MM.1S (cell line): ENCODE results near the gene CIB1.

Source experiments
- CTCF ChIP-seq: fragments of 300-600 bp; sonication (generic); IDR thresholded peaks from 2 replicates; pipeline ENCODE4 v1.5.1; 2016; ENCODE audit warnings: antibody characterized with exemption, low read length, mixed read lengths
- EZH2 ChIP-seq: fragments of 300-600 bp; sonication (generic); optimal IDR thresholded peaks from 2 replicates; pipeline ENCODE3; 2017; ENCODE audit warnings: low read depth, mild to moderate bottlenecking, antibody characterized with exemption, low read length, mixed read lengths
- EZH2phosphoT487 ChIP-seq: fragments of 300-600 bp; sonication (generic); IDR thresholded peaks from 2 replicates; pipeline ENCODE4 v1.6.1; 2018; ENCODE audit warnings: antibody characterized with exemption, low read length

- TF ChIP-seq CTCF = no peak
- TF ChIP-seq EZH2phosphoT487 = no peak
- no peak for TF ChIP-seq EZH2
Observed at GRCh38 chr15:90239371-90239770, 5.6 kb upstream of the CIB1 start.
